HCT116 (cell line): Measurements from ENCODE around the gene CD2BP2. TPM values are rescaled to one million over a fixed set of nuclear protein-coding genes. Genes with fewer than 3 reads are reported as not detected.

Experiments used
- ATAC-seq: fragments of 200-7000 bp; cut with Tn5 transposase; 2 replicates; pipeline ENCODE4 v1.9.1; 2020; ENCODE audit warnings: mild to moderate bottlenecking, moderate library complexity
- BruUV-seq: library from RNA; stranded (reverse); fragments of 400-500 nt; replicated peaks from 2 replicates; lab custom pipeline; 2021; lab: Mats Ljungman, UMichigan
- CTCF ChIA-PET: fragments of 300-600 bp; sonication (Branson Sonifier 250); formaldehyde crosslinking; loops from one replicate; lab custom pipeline; 2021; ENCODE audit warnings: antibody characterized with exemption; lab: Charles Lee
- POLR2A ChIA-PET: fragments of 300-600, 350-600 bp; sonication (Branson Sonifier 250); formaldehyde crosslinking; loops from one replicate; lab custom pipeline; 2021; ENCODE audit warnings: antibody characterized with exemption; lab: Charles Lee
- RAD21 ChIA-PET, 2 experiments: fragments of 300-600 bp; sonication (Branson Sonifier 250); formaldehyde crosslinking; loops; one replicate each; lab custom pipeline; 2023; ENCODE audit warnings: low total read pairs in 2 of 2; ENCODE audit not compliant: uncharacterized antibody in 2 of 2, unreplicated experiment in 2 of 2, low non-redundant PET in 1 of 2; lab: Charles Lee
- DNase-seq: peaks from one replicate; pipeline ENCODE4 v3.0.0-alpha.2; 2010; ENCODE audit warnings: low read depth, low spot score
- H2AFZ ChIP-seq: fragments of 200-600 bp; shearing (Covaris generic), sonication (generic); 2 replicates; pipeline ENCODE4 v1.6.1; 2017; ENCODE audit warnings: low read depth, mixed run types, mixed read lengths, antibody characterized with exemption, low read length; ENCODE audit not compliant: poor library complexity, severe bottlenecking
- H3K27ac ChIP-seq: 2 replicates; pipeline ENCODE4 v1.5.1; 2012; ENCODE audit warnings: low read depth, low read length
- H3K27me3 ChIP-seq: fragments of 200-600 bp; sonication (generic); 2 replicates; pipeline ENCODE4 v1.6.1; 2016; ENCODE audit warnings: mixed run types, low read length, mixed read lengths; ENCODE audit not compliant: insufficient read depth
- H3K36me3 ChIP-seq, 2 experiments: fragments of 200-500 bp in 1 of 2; fragments of 200-600 bp in 1 of 2; sonication (Bioruptor generic) in 1 of 2; sonication (generic) in 1 of 2; 2 replicates each; pipeline versions ENCODE4 v1.5.1 to v1.6.1; 2014 to 2016; ENCODE audit warnings: low read length in 2 of 2, inconsistent platforms in 1 of 2, mixed read lengths in 1 of 2, mixed run types in 1 of 2; ENCODE audit not compliant: insufficient read depth in 2 of 2, control insufficient read depth in 1 of 2
- H3K4me1 ChIP-seq, 2 experiments: fragments of 200-600 bp in 1 of 2; sonication (generic) in 1 of 2; 2 replicates each; pipeline versions ENCODE4 v1.5.1 to v1.6.1; 2012 to 2017; ENCODE audit warnings: low read length in 2 of 2, inconsistent platforms in 1 of 2, mild to moderate bottlenecking in 1 of 2, mixed read lengths in 1 of 2, mixed run types in 1 of 2, moderate library complexity in 1 of 2; ENCODE audit not compliant: insufficient read depth in 2 of 2, control insufficient read depth in 1 of 2
- H3K4me2 ChIP-seq: fragments of 200-600 bp; sonication (generic); 2 replicates; pipeline ENCODE4 v1.6.1; 2017; ENCODE audit warnings: mixed run types, low read length, mixed read lengths
- H3K4me3 ChIP-seq, 2 experiments: fragments of 200-600 bp in 1 of 2; sonication (generic) in 1 of 2; replicated peaks in 1 of 2; 2 replicates each; pipeline ENCODE4 v1.5.1; 2011 to 2016; ENCODE audit warnings: low read length in 2 of 2, control low read depth in 1 of 2, low read depth in 1 of 2, mild to moderate bottlenecking in 1 of 2, mixed read lengths in 1 of 2, mixed run types in 1 of 2
- H3K79me2 ChIP-seq: fragments of 200-600 bp; sonication (generic); 2 replicates; pipeline ENCODE4 v1.6.1; 2017; ENCODE audit warnings: mild to moderate bottlenecking, mixed run types, low read length, moderate library complexity, mixed read lengths; ENCODE audit not compliant: insufficient read depth
- H3K9ac ChIP-seq: fragments of 200-600 bp; sonication (generic); 2 replicates; pipeline ENCODE4 v1.6.1; 2016; ENCODE audit warnings: low read length, mixed read lengths
- H3K9me2 ChIP-seq: fragments of 200-600 bp; sonication (generic), shearing (Covaris generic); 2 replicates; pipeline ENCODE4 v1.6.1; 2017; ENCODE audit warnings: mixed run types, mild to moderate bottlenecking, moderate library complexity; ENCODE audit not compliant: insufficient read depth
- H3K9me3 ChIP-seq, 2 experiments: fragments of 200-500 bp in 1 of 2; fragments of 200-600 bp in 1 of 2; sonication (Bioruptor generic) in 1 of 2; sonication (generic) in 1 of 2; 2 replicates each; pipeline ENCODE4 v1.6.1; 2014 to 2017; ENCODE audit warnings: low read length in 2 of 2, mixed read lengths in 2 of 2, inconsistent platforms in 1 of 2, low read depth in 1 of 2, mild to moderate bottlenecking in 1 of 2, mixed run types in 1 of 2, moderate library complexity in 1 of 2; ENCODE audit not compliant: control insufficient read depth in 1 of 2, insufficient read depth in 1 of 2
- H4K20me1 ChIP-seq: fragments of 200-600 bp; sonication (generic), shearing (Covaris generic); 2 replicates; pipeline ENCODE4 v1.6.1; 2017; ENCODE audit warnings: mixed run types, mild to moderate bottlenecking, moderate library complexity; ENCODE audit not compliant: insufficient read depth
- CBX3 ChIP-seq: IDR thresholded peaks from 2 replicates; pipeline ENCODE4 v1.6.1; 2012; ENCODE audit warnings: low read depth
- CEBPB ChIP-seq: IDR thresholded peaks from 2 replicates; pipeline ENCODE4 v1.6.1; 2012; ENCODE audit warnings: low read depth
- EGR1 ChIP-seq: IDR thresholded peaks from 2 replicates; pipeline ENCODE4 v1.6.1; 2012; ENCODE audit warnings: low read depth
- ELF1 ChIP-seq: IDR thresholded peaks from 2 replicates; pipeline ENCODE4 v1.6.1; 2012; ENCODE audit warnings: low read depth, borderline replicate concordance
- EZH2 ChIP-seq: fragments of 200-600 bp; sonication (generic); IDR thresholded peaks from 2 replicates; pipeline ENCODE4 v1.6.1; 2017; ENCODE audit warnings: antibody characterized with exemption, mixed run types
- EZH2phosphoT487 ChIP-seq: fragments of 200-600 bp; IDR thresholded peaks from 2 replicates; pipeline ENCODE4 v1.6.1; 2018; ENCODE audit warnings: antibody characterized with exemption, borderline replicate concordance
- FOSL1 ChIP-seq: IDR thresholded peaks from 2 replicates; pipeline ENCODE4 v1.6.1; 2012; ENCODE audit warnings: low read depth
- POLR2AphosphoS5 ChIP-seq: IDR thresholded peaks from 2 replicates; pipeline ENCODE4 v1.6.1; 2011; ENCODE audit warnings: mild to moderate bottlenecking, low read depth, low read length, moderate library complexity
- RAD21 ChIP-seq: IDR thresholded peaks from 2 replicates; pipeline ENCODE4 v1.6.1; 2012; ENCODE audit warnings: low read depth, mild to moderate bottlenecking
- REST ChIP-seq: IDR thresholded peaks from 2 replicates; pipeline ENCODE4 v1.6.1; 2012; ENCODE audit warnings: low read depth
- SIN3A ChIP-seq: IDR thresholded peaks from 2 replicates; pipeline ENCODE4 v1.6.1; 2012; ENCODE audit warnings: low read depth
- SP1 ChIP-seq: IDR thresholded peaks from 2 replicates; pipeline ENCODE4 v1.6.1; 2012; ENCODE audit warnings: low read depth
- SRF ChIP-seq: IDR thresholded peaks from 2 replicates; pipeline ENCODE4 v1.6.1; 2012; ENCODE audit warnings: low read depth
- TCF7L2 ChIP-seq: IDR thresholded peaks from 2 replicates; pipeline ENCODE4 v1.7.0; 2011; ENCODE audit warnings: borderline replicate concordance, inconsistent platforms; ENCODE audit not compliant: insufficient read depth, insufficient read length; ENCODE audit errors: extremely low read depth
- YY1 ChIP-seq: IDR thresholded peaks from 2 replicates; pipeline ENCODE4 v1.6.1; 2011; ENCODE audit warnings: low read length, low read depth, moderate library complexity, mild to moderate bottlenecking; ENCODE audit not compliant: insufficient replicate concordance; ENCODE audit errors: extremely low read depth
- ZNF274 ChIP-seq: fragments of 200-500 bp; sonication (Bioruptor generic); IDR thresholded peaks from 2 replicates; pipeline ENCODE4 v1.6.1; 2014; ENCODE audit warnings: mild to moderate bottlenecking, low read depth, low read length, inconsistent platforms
- intact Hi-C: fragments of 100-400 bp; cut with micrococcal nuclease; formaldehyde crosslinking; loops from 2 replicates; pipeline ENCODE4 v1.10.0; 2022
- total RNA-seq: library from RNA; stranded (reverse); gene quantifications from one replicate; pipeline ENCODE4 v1.2.1, GENCODE V29; 2021; ENCODE audit not compliant: unreplicated experiment
- TF ChIP-seq, protein P1 (sequence below): IDR thresholded peaks from 2 replicates; pipeline ENCODE4 v1.6.1; 2012
- TF ChIP-seq, protein P2 (sequence below): IDR thresholded peaks from 2 replicates; pipeline ENCODE4 v1.6.1; 2012
- TF ChIP-seq, protein P3 (sequence below), 3 experiments: fragments of 200-600 bp in 1 of 3; sonication (generic) in 1 of 3; IDR thresholded peaks in 2 of 3; conservative IDR thresholded peaks in 1 of 3; 2 replicates each; pipeline ENCODE4 v1.5.1; 2012 to 2017; ENCODE audit warnings: low read depth in 2 of 3, low read length in 2 of 3, antibody characterized with exemption in 1 of 3, borderline replicate concordance in 1 of 3, control low read depth in 1 of 3, mild to moderate bottlenecking in 1 of 3, mixed read lengths in 1 of 3, mixed run types in 1 of 3, moderate library complexity in 1 of 3; ENCODE audit not compliant: insufficient read depth in 1 of 3
- TF ChIP-seq, protein P4 (sequence below): IDR thresholded peaks from 2 replicates; pipeline ENCODE4 v1.6.1; 2011; ENCODE audit warnings: mild to moderate bottlenecking, low read length, moderate library complexity; ENCODE audit not compliant: insufficient replicate concordance; ENCODE audit errors: extremely low read depth

CD2BP2 gene
- total RNA-seq, 1 experiment from 2014 or later, result 51.8 TPM

GRCh38 chr16:30374538-30374937 lies 19.4 kb upstream of the CD2BP2 start, which contains the start of gene MYL11:
Gene MYL11, plus strand, starts transcription at chr16:30374802. Its CDS starts 56 bp downstream, at chr16:30374858.
- POLR2A ChIA-PET, result no interaction called here
- RAD21 ChIA-PET, result no interaction called here
- H3K9ac ChIP-seq, result no peak within 1 kb of the TSS
- H2AFZ ChIP-seq, result no peak within 1 kb of the TSS
- no peaks in the 10 kb centered on the region for H3K36me3 ChIP-seq
- DNase-seq, result no peak
- H4K20me1 ChIP-seq, result no peaks in the 10 kb centered on the region
- H3K9me3 ChIP-seq, result no peaks in the 10 kb centered on the region
- H3K27me3 ChIP-seq, result no peaks in the 10 kb centered on the region
- H3K4me1 ChIP-seq, result peaks cover 19 to 40% of the 10 kb centered on the region in 2 experiments
- no peaks in the 10 kb centered on the region for H3K9me2 ChIP-seq
- H3K79me2 ChIP-seq, result peaks cover 4% of the 10 kb centered on the region; the same call in 1 of the 2 replicates
- no TSS peak for BruUV-seq
- no peak within 1 kb of the TSS for H3K27ac ChIP-seq
- no peak within 1 kb of the TSS for H3K4me2 ChIP-seq
- H3K4me3 ChIP-seq, result no peak within 1 kb of the TSS
- no peak for ATAC-seq
- TF ChIP-seq REST, result no peak
- TF ChIP-seq POLR2AphosphoS5, result no peak
- TF ChIP-seq, protein P1, sequence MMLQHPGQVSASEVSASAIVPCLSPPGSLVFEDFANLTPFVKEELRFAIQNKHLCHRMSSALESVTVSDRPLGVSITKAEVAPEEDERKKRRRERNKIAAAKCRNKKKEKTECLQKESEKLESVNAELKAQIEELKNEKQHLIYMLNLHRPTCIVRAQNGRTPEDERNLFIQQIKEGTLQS, result no peak
- TF ChIP-seq CEBPB, result no peak
- no peak for TF ChIP-seq SRF
- TF ChIP-seq, protein P2, sequence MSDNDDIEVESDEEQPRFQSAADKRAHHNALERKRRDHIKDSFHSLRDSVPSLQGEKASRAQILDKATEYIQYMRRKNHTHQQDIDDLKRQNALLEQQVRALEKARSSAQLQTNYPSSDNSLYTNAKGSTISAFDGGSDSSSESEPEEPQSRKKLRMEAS, result no peak
- TF ChIP-seq EZH2phosphoT487, result no peak
- TF ChIP-seq EGR1, result no peak
- no peak for TF ChIP-seq CBX3
- TF ChIP-seq RAD21, result no peak
- TF ChIP-seq ZNF274, result no peak
- TF ChIP-seq, protein P3, sequence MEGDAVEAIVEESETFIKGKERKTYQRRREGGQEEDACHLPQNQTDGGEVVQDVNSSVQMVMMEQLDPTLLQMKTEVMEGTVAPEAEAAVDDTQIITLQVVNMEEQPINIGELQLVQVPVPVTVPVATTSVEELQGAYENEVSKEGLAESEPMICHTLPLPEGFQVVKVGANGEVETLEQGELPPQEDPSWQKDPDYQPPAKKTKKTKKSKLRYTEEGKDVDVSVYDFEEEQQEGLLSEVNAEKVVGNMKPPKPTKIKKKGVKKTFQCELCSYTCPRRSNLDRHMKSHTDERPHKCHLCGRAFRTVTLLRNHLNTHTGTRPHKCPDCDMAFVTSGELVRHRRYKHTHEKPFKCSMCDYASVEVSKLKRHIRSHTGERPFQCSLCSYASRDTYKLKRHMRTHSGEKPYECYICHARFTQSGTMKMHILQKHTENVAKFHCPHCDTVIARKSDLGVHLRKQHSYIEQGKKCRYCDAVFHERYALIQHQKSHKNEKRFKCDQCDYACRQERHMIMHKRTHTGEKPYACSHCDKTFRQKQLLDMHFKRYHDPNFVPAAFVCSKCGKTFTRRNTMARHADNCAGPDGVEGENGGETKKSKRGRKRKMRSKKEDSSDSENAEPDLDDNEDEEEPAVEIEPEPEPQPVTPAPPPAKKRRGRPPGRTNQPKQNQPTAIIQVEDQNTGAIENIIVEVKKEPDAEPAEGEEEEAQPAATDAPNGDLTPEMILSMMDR (IDR thresholded peaks at IDR 0.05 in 2 of 3, conservative IDR thresholded peaks at IDR 0.05 in 1 of 3; ENCODE audit: borderline replicate concordance in 1 of 3, insufficient read depth in 1 of 3, low read depth in 2 of 3, low read length in 2 of 3), result no peak
- no peak for TF ChIP-seq TCF7L2
- TF ChIP-seq, protein P4, sequence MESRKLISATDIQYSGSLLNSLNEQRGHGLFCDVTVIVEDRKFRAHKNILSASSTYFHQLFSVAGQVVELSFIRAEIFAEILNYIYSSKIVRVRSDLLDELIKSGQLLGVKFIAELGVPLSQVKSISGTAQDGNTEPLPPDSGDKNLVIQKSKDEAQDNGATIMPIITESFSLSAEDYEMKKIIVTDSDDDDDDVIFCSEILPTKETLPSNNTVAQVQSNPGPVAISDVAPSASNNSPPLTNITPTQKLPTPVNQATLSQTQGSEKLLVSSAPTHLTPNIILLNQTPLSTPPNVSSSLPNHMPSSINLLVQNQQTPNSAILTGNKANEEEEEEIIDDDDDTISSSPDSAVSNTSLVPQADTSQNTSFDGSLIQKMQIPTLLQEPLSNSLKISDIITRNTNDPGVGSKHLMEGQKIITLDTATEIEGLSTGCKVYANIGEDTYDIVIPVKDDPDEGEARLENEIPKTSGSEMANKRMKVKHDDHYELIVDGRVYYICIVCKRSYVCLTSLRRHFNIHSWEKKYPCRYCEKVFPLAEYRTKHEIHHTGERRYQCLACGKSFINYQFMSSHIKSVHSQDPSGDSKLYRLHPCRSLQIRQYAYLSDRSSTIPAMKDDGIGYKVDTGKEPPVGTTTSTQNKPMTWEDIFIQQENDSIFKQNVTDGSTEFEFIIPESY, result no peak
- no peak for TF ChIP-seq FOSL1
- no peak for TF ChIP-seq YY1
- no peak for TF ChIP-seq SP1
- no peak for TF ChIP-seq ELF1
- no peak for TF ChIP-seq EZH2
- no peak for TF ChIP-seq SIN3A
- intact Hi-C loops, result no loop called here
- CTCF ChIA-PET, result no interaction called here
